Fibroblast of skin of scalp (primary cell): ENCODE results near the gene CSPG4.
A peak's percentile ranks its signal among the peaks of the same experiment; 100 is the strongest.
"Not testable (repeated sequence)": the region's sequence is repeated elsewhere in the genome, so short reads cannot be mapped to it uniquely, and the experiment has no call there.

Source experiments
- DNase-seq: peaks from one replicate; pipeline ENCODE4 v3.0.0-alpha.2; 2013

The CSPG4 gene

GRCh38 chr15:75704263-75704615 lies 8.4 kb downstream of the CSPG4 start:
- no peak for DNase-seq

DNA sequence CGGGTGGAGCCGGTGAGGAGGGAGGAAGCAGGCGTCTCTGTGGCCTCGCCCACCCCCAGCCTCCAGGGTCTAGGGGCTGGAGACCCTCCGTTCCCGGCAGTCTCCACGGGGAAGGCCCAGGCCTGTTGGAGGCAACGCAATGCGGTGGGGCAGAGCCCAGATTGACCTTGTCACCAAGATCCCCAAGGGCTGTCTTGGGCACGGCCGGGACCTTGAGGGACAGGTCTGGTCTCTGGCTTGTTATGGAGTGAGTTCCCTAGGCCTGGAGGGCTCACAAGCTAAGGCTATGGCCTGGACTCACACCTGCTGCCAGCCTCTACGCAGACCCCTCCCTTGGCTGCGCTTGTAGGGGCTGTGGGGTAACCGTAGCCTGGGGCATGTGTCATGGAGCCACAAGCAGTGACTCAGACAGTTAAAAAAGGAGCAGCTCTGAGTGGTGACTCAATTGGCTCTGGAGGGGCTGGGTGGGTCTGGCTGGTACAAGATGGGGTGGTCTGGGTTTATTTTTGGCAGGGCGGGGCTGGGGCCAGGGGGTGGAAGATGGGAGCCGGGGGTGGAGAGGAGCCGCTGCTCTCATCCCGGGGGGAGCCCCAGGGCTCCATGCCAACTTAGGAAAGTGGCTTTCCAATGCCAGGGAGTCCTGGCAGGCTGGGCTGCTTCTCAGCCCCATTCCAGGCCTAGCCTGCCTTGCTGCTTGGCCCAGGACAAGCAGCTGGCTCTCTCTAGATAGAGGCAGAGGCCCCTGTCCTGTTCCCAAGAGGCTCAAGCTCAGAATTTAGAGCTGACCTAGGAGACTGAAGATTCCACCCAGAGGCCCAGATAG lies 9.0 kb downstream of the CSPG4 start:
- DNase-seq, result not testable (repeated sequence)

DNA sequence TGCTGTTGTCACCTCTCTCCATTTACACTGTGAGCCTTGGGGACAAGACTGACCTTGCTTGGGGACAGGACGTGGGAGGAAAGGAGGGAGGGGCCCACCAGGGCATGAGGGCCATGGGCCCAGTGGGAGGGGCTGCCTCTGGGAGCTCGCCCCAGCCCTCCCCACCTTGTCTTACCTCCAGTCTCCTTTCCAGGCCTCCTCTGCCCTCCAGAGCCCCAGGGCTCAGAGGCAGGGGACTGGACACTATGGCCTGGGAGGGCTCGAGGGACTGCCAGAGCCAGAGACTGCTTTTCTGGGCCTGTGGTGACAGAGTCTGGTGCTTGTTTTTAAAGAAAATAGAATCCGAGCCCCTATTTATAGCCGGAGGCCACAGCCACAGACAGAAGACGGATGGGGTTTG lies 10.2 kb downstream of the CSPG4 start:
- DNase-seq, result peak; percentile 44

- DNase-seq, result not testable (repeated sequence)
Observed at GRCh38 chr15:75701071-75702003, 11.3 kb downstream of the CSPG4 start.

DNA sequence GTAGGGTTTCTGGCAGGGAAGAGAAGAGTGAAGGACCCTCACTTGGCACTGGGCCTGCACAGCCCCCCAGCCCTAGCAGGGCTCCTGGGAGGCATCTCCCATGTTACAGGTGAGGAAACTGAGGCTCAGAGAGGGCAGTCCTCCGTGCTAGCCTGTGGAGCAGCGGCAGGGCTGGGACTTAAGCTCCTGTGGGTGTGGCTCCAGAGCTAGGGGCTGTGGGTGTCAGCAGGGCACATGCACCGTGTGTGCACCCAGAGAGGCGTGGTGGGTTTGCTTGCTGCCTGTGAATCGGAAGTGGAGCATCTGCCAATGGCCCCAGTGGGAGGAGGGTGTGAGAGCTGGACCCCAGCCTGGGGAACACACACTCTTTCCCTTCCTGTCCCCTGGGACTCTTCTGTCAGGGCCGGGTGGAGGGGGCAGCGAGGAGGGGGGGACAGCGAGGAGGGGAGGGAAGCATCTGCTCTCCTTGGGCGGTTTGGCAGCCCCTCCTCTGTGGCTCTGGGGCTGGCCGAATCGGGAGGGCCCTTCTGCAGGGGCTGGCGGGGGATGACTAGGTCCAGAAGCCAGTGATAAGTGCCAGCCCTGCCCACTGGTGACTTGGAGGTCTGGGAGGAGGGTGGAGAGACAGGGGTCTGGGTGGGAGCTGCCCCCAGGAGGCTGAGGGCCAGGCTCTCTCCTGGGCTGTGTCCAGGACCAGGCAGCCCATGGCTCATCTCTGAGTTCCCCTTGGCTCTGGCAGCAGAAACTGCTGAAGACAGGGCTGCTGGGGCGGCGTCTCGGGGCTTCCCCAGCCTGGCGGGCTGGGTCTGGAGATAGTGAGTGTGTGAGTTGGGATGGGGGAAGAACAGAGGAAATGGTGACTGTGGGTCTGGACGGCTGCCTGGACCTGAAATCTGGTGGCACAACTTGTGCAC lies 12.4 kb downstream of the CSPG4 start:
- peak; percentile 90 for DNase-seq

DNA sequence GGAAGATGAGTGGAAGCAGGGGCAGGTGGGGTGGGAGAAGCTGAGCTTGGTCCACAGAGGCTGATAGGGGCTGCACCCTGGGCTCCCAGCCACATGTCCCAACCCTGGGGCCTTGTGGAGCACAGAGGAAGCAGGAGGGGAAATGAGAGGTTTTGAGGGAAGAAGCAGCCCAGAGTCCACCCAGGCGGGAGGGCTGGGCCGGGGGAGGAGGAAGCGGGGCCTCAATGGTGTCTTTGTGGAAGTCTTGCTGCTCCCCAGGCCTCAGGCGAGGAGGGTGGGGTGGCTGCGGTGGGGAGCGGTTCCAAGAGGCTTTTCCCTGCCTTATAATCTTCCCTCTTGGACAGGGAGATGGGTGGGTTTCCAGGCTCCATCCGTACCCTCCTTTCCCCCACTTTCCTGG lies 13.1 kb downstream of the CSPG4 start:
- DNase-seq, result not testable (repeated sequence)

GRCh38 chr15:75697974-75698747 lies 14.5 kb downstream of the CSPG4 start:
- DNase-seq, result peak; percentile 31

GRCh38 chr15:75697523-75697922 lies 15.1 kb downstream of the CSPG4 start:
- DNase-seq, result peak; percentile 17

- DNase-seq, result no peak
Observed at GRCh38 chr15:75696854-75697259, 15.8 kb downstream of the CSPG4 start.

DNA sequence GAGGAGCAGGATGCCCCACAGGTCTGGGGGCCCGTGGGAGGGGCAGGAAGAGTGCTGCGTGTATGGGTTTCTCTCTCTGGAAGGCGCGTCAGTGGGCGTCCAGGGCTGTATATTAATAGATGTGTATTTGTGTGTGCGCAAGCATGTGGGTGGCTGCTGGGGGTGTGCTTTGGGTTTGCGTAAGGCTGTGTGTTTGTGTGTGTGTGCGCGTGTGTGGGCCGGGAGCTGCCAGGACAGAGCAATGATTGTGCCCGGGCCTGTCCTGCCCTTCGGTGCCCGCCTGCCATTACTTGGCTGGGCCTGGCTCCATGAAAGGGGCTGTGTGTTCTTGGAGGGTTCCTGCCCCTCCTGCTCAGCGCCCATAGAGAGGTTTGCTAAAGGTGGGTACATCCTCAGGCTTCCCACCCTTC lies 16.3 kb downstream of the CSPG4 start:
- no peak for DNase-seq

DNA sequence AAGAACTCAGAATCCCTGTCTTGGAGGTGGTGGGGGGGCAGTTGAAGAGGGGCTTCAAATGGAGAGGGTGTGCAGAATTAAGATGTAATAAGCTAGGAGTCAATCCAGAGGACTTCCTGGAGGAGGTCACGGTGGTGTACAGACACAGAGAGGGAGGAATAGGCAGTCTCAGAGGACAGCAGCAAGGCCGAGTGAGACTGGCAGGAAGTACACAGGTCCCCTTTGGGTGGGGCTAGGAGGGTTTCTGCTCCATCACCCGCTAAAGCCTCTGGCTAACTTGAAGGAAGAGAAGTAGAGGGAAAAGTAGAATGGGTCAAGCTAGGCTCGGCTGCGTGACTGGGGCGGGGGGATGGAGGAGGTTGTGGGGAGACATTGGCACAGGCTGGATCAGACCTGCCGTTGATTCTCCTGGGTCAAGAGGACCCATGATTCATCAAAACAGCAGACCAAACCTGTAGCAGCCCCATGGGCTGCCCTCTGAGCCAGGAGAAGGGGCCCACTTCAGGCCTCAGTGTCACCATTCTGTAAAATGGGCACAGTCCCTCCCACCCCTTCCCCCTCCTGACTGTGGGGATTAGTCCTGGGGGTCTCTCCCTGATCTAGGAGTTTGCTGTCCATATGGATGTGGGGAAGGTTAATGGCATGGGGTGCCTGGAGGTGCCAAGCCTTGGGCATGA lies 16.9 kb downstream of the CSPG4 start:
- no peak for DNase-seq

DNA sequence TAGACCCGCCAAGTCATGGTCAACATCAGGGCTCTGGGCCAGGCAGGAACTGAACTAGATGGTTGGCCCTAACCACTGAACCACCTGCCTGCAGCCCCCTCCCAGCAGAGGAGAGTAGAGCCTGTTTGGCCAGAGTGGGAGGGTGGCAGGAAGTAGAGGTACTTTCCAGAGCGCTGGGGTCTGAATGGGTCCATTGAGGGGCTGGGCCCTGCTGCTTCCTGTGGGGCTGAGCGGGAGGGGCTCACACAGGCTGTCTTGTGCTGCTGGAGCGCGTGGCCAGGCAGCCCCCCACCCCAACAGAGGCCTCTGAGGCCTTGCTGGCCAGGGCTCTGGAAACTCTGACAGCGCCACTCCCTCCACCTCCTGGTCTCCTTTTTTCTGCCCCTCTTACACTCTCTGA lies 17.4 kb downstream of the CSPG4 start:
- DNase-seq, result no peak

GRCh38 chr15:75694241-75695182 lies 18.1 kb downstream of the CSPG4 start:
- DNase-seq, result peak; percentile 98

DNA sequence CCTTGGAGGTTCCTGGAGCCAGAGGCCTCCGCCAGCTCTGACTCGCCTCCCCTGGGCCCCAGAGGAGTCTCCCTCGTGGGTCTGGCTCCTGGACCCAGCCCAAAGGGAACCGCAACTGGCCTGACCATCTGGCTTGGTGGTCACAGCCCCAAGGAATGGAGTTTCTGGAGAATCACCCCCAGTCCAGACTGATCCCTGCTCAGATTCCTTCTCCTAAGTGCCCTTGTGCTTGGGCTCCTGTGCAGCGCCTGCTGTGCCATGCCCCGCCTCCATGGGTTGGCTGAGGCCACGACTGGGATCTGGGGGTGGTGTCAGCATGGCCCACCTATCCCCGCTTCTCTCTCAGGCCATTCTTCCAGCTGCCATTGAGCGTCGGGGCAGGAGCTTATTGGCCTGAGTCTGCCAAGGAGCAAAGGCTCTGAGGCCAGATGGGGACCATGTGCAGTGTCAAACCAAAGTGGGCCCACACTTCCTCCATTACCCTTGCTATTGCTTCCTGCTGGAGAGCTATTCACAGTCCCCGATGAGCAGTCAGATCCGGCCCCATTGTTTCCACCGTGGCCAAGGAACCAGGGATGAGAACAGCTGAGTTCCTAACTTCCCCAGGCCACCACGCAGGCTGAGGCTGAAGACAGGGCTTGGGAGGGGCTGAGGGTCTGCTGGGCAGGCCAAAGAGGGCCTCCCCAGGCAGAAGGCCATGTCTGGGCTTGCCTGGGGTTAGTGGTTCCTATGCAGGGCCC lies 19.0 kb downstream of the CSPG4 start:
- DNase-seq, result peak; percentile 80

DNA sequence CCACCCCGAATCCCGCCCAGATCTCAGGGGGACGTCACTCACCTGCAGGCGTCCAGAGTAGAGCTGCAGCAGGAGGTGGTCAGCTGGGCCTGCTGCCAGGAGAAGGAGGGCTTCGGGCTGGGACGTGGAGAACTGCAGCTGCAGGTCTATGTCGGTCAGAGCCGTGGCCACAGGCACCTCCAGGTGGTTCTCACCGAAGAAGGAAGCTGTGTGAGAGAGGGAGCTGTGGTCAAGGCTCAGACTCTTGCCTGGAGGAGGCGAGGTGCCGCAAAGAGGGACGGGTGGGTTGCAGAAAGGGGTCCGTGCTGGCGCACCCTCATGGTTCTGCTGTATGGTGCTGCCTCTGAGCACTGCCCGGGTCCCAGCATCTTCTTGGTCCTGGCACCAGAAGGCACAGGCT lies 19.6 kb downstream of the CSPG4 start:
- DNase-seq, result not testable (repeated sequence)

DNA sequence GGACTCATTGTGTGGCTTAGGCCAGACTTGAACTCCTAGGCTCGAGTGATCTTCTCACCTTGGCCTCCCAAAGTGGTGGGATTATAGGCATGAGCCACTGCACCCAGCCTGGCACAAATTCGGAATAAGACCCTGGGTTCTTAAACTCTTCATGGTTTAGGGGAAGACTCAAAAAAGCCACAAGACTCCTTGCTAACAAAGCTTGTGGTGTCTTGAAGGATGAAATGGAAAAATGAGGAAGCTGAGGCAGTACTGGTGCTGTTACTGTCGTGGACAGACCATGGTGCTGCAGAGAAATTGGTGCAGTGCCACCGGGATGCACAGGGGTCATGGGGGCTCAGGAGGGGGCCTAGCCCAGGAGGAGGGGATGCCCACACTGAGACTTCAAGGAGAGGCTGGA lies 20.3 kb downstream of the CSPG4 start:
- not testable (repeated sequence) for DNase-seq

GRCh38 chr15:75689429-75689828 lies 23.2 kb downstream of the CSPG4 start:
- not testable (repeated sequence) for DNase-seq

DNA sequence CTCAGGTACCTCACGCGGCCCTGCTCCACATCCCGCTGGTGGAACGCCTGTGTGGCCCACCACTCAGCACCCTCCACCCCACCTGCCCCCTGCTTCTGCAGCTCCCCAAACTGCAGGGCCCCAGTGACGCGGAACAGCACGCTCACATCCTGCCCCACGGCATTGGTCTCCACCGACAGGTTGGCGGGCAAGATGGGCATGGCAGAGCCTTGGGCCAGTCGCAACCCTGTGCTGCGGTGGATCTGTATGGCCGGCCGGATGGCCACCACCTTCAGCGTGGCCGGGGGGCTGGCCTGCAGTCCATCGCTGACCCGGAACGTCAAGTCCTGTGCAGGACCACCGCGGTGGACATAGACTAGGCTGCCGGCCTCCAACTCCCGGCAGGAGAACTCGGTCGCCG lies 23.8 kb downstream of the CSPG4 start:
- no peak for DNase-seq

DNA sequence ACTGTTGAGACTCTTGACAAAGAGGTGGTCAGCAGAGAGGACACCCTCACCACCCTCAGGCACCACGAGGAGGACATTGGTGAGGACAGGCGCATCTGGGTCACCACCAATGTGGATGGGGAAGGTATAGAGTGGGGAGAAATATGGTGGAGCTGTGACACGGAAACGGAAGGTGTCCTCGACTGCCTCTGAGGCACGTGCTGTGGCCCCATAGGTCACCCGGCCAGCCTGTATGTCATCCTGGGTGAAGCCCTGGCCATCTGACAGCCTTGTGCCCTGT lies 24.4 kb downstream of the CSPG4 start:
- DNase-seq, result no peak
